ENCODE data around the gene SUPT20H. TPM values are rescaled to one million over a fixed set of nuclear protein-coding genes. Genes with fewer than 3 reads are reported as not detected.
A peak's percentile ranks its signal among the peaks of the same experiment; 100 is the strongest.

The SUPT20H gene
- polyA plus RNA-seq, 3 donors = 12.6 to 20.9 (median 14.0) TPM

GRCh38 chr13:37026771-37027170, 32.7 kb downstream of the SUPT20H start:
- 91 to 96% (median 96%) methylated on average over 1 of the region's 1 CpG for WGBS, 3 donors
- H3K27ac ChIP-seq (ENCODE audit: low read depth, low read length) = no peak overlapping the region

GRCh38 chr13:37023871-37024270, 35.6 kb downstream of the SUPT20H start:
- 77 to 92% (median 84%) methylated on average over 1 of the region's 1 CpG for WGBS, 3 donors
- H3K27ac ChIP-seq (ENCODE audit: low read depth, low read length) = no peak overlapping the region

GRCh38 chr13:37014609-37015008, 44.9 kb downstream of the SUPT20H start:
- H3K27ac ChIP-seq (ENCODE audit: low read depth, low read length) = no peak overlapping the region
- WGBS, 3 donors = 61 to 92% (median 76%) methylated on average over 1 of the region's 1 CpG

- H3K27ac ChIP-seq (ENCODE audit: low read depth, low read length) = no peak overlapping the region
- WGBS, 3 donors = 48 to 74% (median 60%) methylated on average over 2 of the region's 2 CpGs
Observed at GRCh38 chr13:37011788-37012187, 47.7 kb downstream of the SUPT20H start.

- H3K27ac ChIP-seq (ENCODE audit: low read depth, low read length) = no peak overlapping the region
- WGBS, 3 donors = 42 to 98% (median 97%) methylated on average over 1 of the region's 1 CpG
Observed at GRCh38 chr13:37011002-37011401, 48.5 kb downstream of the SUPT20H start.

- WGBS, 3 donors = 95 to 100% (median 98%) methylated on average over 1 of the region's 1 CpG
Observed at GRCh38 chr13:37010424-37010823, 49.1 kb downstream of the SUPT20H start.

GRCh38 chr13:37009692-37010091, 49.8 kb downstream of the SUPT20H start:
- 80 to 89% (median 88%) methylated on average over 5 of the region's 5 CpGs for WGBS, 3 donors
- H3K27ac ChIP-seq (ENCODE audit: low read depth, low read length) = no peak overlapping the region

More at GRCh38 chr13:37010424-37010823, 49.1 kb downstream of the SUPT20H start:
- H3K27ac ChIP-seq (ENCODE audit: low read depth, low read length) = no peak overlapping the region

GRCh38 chr13:37001921-37002250, 57.6 kb downstream of the SUPT20H start:
- 28 to 43% (median 41%) methylated on average over 3 of the region's 3 CpGs for WGBS, 3 donors
- no peak overlapping the region for H3K27ac ChIP-seq (ENCODE audit: low read depth, low read length)

GRCh38 chr13:36999054-36999714, 60.3 kb downstream of the SUPT20H start, which contains the start of gene ALG5:
TSS of gene ALG5 (minus strand) at chr13:36999340. CDS start at chr13:36999300, 40 bp downstream.
- WGBS, 3 donors = 0% methylated on average over 52 of the region's 52 CpGs
- H3K27ac ChIP-seq (ENCODE audit: low read depth, low read length) = peak within 1 kb of the TSS; percentile 86

GRCh38 chr13:36998624-36999041, 60.9 kb downstream of the SUPT20H start:
- WGBS, 3 donors = 0 to 1% (median 0%) methylated on average over 21 of the region's 21 CpGs
- peak overlapping the region; percentile 31 for H3K27ac ChIP-seq (ENCODE audit: low read depth, low read length)

GRCh38 chr13:36997716-36998427, 61.6 kb downstream of the SUPT20H start:
- 27 to 61% (median 57%) methylated on average over 6 of the region's 6 CpGs for WGBS, 3 donors
- H3K27ac ChIP-seq (ENCODE audit: low read depth, low read length) = no peak overlapping the region

GRCh38 chr13:36992362-36992761, 67.1 kb downstream of the SUPT20H start:
- H3K27ac ChIP-seq (ENCODE audit: low read depth, low read length) = no peak overlapping the region
- 95 to 99% (median 96%) methylated on average over 4 of the region's 4 CpGs for WGBS, 3 donors

GRCh38 chr13:36986462-36987240, 72.8 kb downstream of the SUPT20H start:
- no peak overlapping the region for H3K27ac ChIP-seq (ENCODE audit: low read depth, low read length)
- 84 to 91% (median 90%) methylated on average over 2 of the region's 2 CpGs for WGBS, 3 donors

- WGBS, 3 donors = 24 to 40% (median 28%) methylated on average over 6 of the region's 6 CpGs
- no peak overlapping the region for H3K27ac ChIP-seq (ENCODE audit: low read depth, low read length)
Observed at GRCh38 chr13:36981156-36981743, 78.2 kb downstream of the SUPT20H start.

- H3K27ac ChIP-seq (ENCODE audit: low read depth, low read length) = no peak overlapping the region
- WGBS, 3 donors = 89 to 91% (median 89%) methylated on average over 7 of the region's 7 CpGs
Observed at GRCh38 chr13:36979361-36980050, 80.0 kb downstream of the SUPT20H start.

GRCh38 chr13:36975172-36975571, 84.3 kb downstream of the SUPT20H start:
- WGBS, 3 donors = 93 to 95% (median 94%) methylated on average over 1 of the region's 1 CpG
- H3K27ac ChIP-seq (ENCODE audit: low read depth, low read length) = no peak overlapping the region

GRCh38 chr13:36973621-36974295, 85.7 kb downstream of the SUPT20H start:
- no peak overlapping the region for H3K27ac ChIP-seq (ENCODE audit: low read depth, low read length)
- WGBS, 3 donors = 92 to 96% (median 94%) methylated on average over 5 of the region's 5 CpGs

- H3K27ac ChIP-seq (ENCODE audit: low read depth, low read length) = no peak overlapping the region
- WGBS, 3 donors = 97 to 100% (median 98%) methylated on average over 1 of the region's 1 CpG
Observed at GRCh38 chr13:36973009-36973408, 86.5 kb downstream of the SUPT20H start.
